D341Med (cell line): Measurements from ENCODE around the gene SCYL3.
"Not testable (repeated sequence)": the region's sequence is repeated elsewhere in the genome, so short reads cannot be mapped to it uniquely, and the experiment has no call there.

Experiments
- DNase-seq: peaks from one replicate; pipeline ENCODE4 v3.0.0; 2012; ENCODE audit warnings: low spot score

The SCYL3 gene

DNA sequence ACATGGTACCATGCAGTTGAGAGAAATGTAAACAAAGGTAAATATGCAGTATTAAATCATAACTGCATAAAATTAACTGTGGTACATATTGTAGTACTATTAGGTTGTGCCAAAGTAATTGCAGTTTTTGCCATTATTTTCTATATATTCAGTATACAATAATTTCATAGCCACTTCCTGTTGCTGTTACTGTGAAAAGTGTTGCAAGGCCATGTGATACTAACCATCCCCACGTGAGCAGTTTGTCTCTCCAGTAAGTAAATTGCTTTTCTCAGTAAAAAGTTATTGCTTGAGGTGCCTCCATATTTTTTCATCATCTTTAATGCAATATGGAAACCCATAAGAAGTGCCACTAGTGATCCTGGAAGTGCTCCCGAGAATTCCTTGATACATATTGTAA, 79.4 kb downstream of the SCYL3 start:
- no peak for DNase-seq

DNA sequence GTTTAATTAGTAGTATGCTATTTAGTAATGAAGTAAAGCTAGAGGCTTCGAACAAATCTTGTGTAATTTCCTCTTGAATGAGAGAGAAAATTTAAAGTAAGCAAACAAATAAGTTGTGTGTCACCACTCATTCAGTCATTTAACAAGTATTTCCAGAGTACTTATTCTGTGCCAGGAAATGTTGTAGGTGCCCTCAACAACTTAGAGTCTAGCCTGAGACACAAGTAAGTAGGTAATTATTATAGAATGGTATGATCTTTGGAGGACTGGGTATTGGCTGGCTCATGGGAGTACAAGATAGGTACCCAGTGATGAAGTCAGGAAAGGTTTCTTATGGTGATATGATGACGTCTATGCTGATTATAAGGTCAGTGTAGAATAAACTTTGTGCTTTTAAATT, 81.6 kb downstream of the SCYL3 start:
- no peak for DNase-seq

DNA sequence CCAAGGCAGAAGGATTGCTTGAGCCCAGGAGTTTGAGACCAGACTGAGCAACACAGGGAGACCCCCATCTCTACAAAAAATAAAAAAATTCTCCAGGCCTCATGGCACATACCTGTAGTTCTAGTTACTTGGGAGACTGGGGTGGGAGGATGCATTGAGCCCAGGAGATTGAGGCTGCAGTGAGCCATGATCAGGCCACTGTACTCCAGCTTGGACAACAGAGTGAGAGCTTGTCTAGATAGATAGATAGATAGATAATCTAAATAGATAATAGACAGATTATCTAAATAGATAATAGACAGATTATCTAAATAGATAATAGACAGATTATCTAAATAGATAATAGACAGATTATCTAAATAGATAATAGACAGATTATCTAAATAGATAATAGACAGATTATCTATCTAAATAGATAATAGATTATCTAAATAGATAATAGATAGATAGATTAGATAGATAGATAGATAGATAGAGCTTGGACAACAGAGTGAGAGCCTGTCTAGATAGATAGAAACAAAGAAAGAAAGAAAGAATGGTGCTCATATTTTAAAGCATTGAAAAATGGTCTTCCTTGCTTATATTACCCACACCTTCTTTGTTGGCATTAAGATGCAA, 82.2 kb downstream of the SCYL3 start:
- DNase-seq = not testable (repeated sequence)

DNA sequence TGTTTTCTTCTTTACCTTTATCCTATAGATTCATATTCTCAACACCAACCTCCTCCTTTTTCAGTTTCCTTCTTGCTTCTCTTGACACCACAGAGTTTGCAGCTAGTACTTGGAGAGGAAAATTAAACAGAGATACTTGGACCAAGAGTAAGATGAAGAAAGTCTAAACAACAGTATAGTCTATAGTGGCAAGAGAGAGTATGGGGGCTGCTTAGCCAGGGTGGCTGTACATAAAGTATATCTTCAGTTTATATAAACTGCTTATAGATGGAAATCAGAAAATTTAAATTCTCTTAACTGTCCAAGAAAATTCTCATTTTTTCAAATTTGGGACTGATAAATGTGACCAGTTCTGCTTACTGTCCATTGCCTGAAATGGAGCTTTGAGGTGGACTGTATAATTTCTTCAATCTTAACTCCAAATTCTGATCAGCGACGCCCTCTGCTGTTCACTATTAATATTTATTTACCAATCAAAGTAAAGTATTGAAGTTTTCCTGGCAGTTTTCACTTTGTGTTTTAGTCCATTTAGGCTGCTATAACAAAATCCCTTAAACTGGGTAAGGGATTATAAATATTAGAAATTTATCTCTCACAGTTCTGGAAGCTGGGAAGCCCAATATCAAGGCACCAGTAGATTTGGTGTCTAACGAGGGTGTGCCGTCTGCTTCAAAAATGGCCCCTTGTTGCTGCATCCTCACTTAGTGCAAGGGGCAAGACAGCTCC, 84.2 kb downstream of the SCYL3 start:
- peak; percentile 46 for DNase-seq

DNA sequence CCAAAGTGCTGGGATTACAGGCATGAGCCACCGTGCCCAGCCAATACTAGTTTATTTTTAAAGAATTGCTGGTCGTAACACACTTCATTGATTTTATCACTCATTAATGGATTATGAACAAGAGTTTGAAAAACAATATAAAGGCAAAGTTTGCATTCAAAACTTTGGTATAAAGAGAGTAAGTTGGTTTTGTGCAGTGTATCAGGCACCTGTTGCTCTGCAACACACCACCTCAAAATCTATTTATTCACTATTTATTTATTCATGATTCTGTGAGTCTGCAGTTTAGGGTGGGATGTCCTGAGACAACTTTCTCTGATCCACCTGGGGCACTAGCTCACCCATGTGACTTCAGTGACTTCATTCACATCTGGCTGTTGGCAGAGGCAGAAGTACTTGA, 88.8 kb downstream of the SCYL3 start:
- DNase-seq = no peak

DNA sequence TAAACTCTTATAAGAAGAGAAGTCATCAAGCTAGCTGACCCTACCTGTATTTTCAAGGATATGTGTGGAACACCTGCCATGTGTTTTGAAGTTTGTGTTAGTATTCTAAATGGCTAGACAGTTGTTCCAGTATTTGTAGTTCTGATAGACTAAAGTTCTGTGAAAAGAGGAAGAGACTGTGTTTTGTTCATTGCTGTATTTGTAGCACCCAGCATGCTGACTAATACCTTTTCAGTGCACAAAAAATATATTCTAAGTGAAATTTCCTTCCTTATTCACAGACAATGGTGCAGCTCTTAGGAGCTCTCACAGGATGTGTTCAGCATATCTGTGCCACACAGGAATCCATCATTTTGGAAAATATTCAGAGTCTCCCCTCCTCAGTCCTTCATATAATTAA, 90.8 kb downstream of the SCYL3 start:
- no peak for DNase-seq
